ENCODE measurements around the gene KIAA1217.

Gene KIAA1217

GRCh38 chr10:24541239-24541753 lies 332.4 kb downstream of the KIAA1217 start:
- DNase-seq (ENCODE audit: low read depth in 3 of 3, low spot score in 1 of 3), result no peak

- DNase-seq (ENCODE audit: low read depth in 3 of 3, low spot score in 1 of 3), result no peak
These were observed 333.7 kb downstream of the KIAA1217 start for GRCh38 chr10:24542314-24543270.

GRCh38 chr10:24544776-24545175 lies 335.8 kb downstream of the KIAA1217 start:
- DNase-seq (ENCODE audit: low read depth in 3 of 3, low spot score in 1 of 3), result no peak

- DNase-seq (ENCODE audit: low read depth in 3 of 3, low spot score in 1 of 3), result no peak
These were observed 336.6 kb downstream of the KIAA1217 start for GRCh38 chr10:24545585-24545984.

- DNase-seq (ENCODE audit: low read depth in 3 of 3, low spot score in 1 of 3), result no peak
These were observed 341.7 kb downstream of the KIAA1217 start for GRCh38 chr10:24550680-24551079.

- DNase-seq (ENCODE audit: low read depth in 3 of 3, low spot score in 1 of 3), result no peak
These were observed 342.2 kb downstream of the KIAA1217 start for GRCh38 chr10:24551161-24551560.

- DNase-seq (ENCODE audit: low read depth in 3 of 3, low spot score in 1 of 3), result no peak
These were observed 343.5 kb downstream of the KIAA1217 start for GRCh38 chr10:24552346-24553016.

GRCh38 chr10:24553051-24553612 lies 344.2 kb downstream of the KIAA1217 start:
- no peak for DNase-seq (ENCODE audit: low read depth in 3 of 3, low spot score in 1 of 3)

- no peak for DNase-seq (ENCODE audit: low read depth in 3 of 3, low spot score in 1 of 3)
These were observed 345.1 kb downstream of the KIAA1217 start for GRCh38 chr10:24554036-24554435.

GRCh38 chr10:24556126-24556749 lies 347.3 kb downstream of the KIAA1217 start:
- DNase-seq (ENCODE audit: low read depth in 3 of 3, low spot score in 1 of 3), result no peak

- DNase-seq (ENCODE audit: low read depth in 3 of 3, low spot score in 1 of 3), result no peak
These were observed 348.1 kb downstream of the KIAA1217 start for GRCh38 chr10:24556750-24557742.

- no peak for DNase-seq (ENCODE audit: low read depth in 3 of 3, low spot score in 1 of 3)
These were observed 352.5 kb downstream of the KIAA1217 start for GRCh38 chr10:24561453-24561852.

GRCh38 chr10:24568042-24568441 lies 359.1 kb downstream of the KIAA1217 start:
- no peak for DNase-seq (ENCODE audit: low read depth in 3 of 3, low spot score in 1 of 3)

GRCh38 chr10:24569330-24569796 lies 360.4 kb downstream of the KIAA1217 start:
- no peak for DNase-seq (ENCODE audit: low read depth in 3 of 3, low spot score in 1 of 3)

GRCh38 chr10:24569828-24570657 lies 361.1 kb downstream of the KIAA1217 start:
- DNase-seq (ENCODE audit: low read depth in 3 of 3, low spot score in 1 of 3), result no peak

GRCh38 chr10:24570658-24571426 lies 361.9 kb downstream of the KIAA1217 start:
- no peak for DNase-seq (ENCODE audit: low read depth in 3 of 3, low spot score in 1 of 3)

GRCh38 chr10:24571870-24572450 lies 363.0 kb downstream of the KIAA1217 start:
- no peak for DNase-seq (ENCODE audit: low read depth in 3 of 3, low spot score in 1 of 3)

GRCh38 chr10:24574161-24574560 lies 365.2 kb downstream of the KIAA1217 start:
- DNase-seq (ENCODE audit: low read depth in 3 of 3, low spot score in 1 of 3), result no peak

Data from stimulated activated CD4-positive, alpha-beta T cell treated with anti-CD3 and anti-CD28 coated beads, TNF-alpha, amount 100 ng/mL, for 1 hour (primary cell).